Hepatocyte (in vitro differentiated cells): Measurements from ENCODE around the gene GJD3.

Source experiments
- CTCF ChIP-seq: fragments of 200-600 bp; sonication (generic); IDR thresholded peaks from 2 replicates; pipeline ENCODE4 v1.5.1; 2016; ENCODE audit warnings: antibody characterized with exemption, mild to moderate bottlenecking; ENCODE audit not compliant: poor library complexity
- EZH2 ChIP-seq: fragments of 200-600 bp; sonication (generic); IDR thresholded peaks from 2 replicates; pipeline ENCODE4 v1.6.1; 2016; ENCODE audit warnings: antibody characterized with exemption, mild to moderate bottlenecking, borderline replicate concordance
- EZH2phosphoT487 ChIP-seq: fragments of 200-600 bp; sonication (generic); IDR thresholded peaks from one replicate; pipeline ENCODE4 v1.6.1; 2018; ENCODE audit warnings: antibody characterized with exemption, mild to moderate bottlenecking, low read depth, moderate library complexity; ENCODE audit not compliant: unreplicated experiment, severe bottlenecking

DNA sequence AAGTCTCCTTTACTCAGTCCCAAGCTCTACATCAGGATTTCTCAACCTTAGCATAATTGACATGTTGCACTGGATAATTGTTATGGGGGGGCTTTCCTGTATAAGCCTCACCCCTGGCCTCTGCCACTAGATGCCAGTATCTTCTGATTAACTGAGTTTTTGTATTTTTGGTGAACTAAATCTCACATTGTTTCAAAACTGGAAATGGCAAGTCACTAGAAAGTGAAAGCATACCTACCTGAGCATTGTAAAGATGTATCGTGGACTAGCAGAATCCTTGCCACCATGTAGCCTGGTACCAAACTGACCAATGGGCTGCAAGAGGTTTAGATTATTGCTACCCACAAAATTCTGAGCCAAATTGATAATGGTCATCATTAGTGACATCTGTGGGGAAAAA is 38.1 kb upstream of the GJD3 start:
- TF ChIP-seq CTCF (no peak), EZH2phosphoT487 (no peak), EZH2 (no peak)
